ENCODE results near the gene HOXC6.

GRCh38 chr12:53981634-53982565 is 46.3 kb upstream of the HOXC6 start:
- TF ChIP-seq CTCF (conservative IDR thresholded peaks at IDR 0.05; ENCODE audit: low read length), result no peak
- TF ChIP-seq EZH2phosphoT487 (IDR thresholded peaks at IDR 0.05; ENCODE audit: borderline replicate concordance), result no peak

All from Loucy (cell line).